C4-2B (cell line): ENCODE measurements around the gene CEP128.

Experiments used
- H3K27ac ChIP-seq: fragments of 450-650 bp; 2 replicates; pipeline ENCODE4 v1.5.1; 2017
- ZFX ChIP-seq: fragments of 450-650 bp; IDR thresholded peaks from 2 replicates; pipeline ENCODE4 v1.6.1; 2017
- TF ChIP-seq, protein P1 (sequence below): fragments of 450-650 bp; conservative IDR thresholded peaks from 2 replicates; pipeline ENCODE4 v1.5.1; 2017; ENCODE audit warnings: mild to moderate bottlenecking

Gene CEP128

DNA sequence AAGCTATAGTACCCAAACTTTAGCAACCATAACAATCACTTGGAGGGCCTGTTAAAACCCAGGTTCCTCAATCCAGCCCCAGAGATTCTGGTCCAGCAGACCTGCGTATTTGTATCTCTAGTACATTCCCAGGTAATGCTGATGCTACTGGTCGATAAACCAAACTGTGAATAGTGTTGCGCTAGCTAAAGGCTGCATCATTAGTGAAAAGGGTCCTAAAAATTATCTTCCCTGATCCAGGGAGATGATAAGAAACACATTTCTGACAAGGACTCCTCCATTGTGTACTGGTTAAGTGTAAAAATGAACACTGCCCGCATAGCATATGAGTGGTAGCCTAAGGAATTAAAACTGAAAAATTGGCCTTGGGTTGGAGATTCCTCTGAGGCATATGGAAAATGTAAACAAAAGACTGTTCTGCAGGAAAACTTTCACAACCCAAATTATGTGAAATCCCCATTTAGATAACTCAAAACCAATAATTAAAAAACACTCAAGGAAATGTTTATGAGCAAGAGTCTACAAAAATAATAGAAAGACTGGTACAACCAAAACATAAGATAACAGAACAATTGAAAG is 322.7 kb downstream of the CEP128 start:
- no peak for TF ChIP-seq ZFX
- TF ChIP-seq, protein P1, sequence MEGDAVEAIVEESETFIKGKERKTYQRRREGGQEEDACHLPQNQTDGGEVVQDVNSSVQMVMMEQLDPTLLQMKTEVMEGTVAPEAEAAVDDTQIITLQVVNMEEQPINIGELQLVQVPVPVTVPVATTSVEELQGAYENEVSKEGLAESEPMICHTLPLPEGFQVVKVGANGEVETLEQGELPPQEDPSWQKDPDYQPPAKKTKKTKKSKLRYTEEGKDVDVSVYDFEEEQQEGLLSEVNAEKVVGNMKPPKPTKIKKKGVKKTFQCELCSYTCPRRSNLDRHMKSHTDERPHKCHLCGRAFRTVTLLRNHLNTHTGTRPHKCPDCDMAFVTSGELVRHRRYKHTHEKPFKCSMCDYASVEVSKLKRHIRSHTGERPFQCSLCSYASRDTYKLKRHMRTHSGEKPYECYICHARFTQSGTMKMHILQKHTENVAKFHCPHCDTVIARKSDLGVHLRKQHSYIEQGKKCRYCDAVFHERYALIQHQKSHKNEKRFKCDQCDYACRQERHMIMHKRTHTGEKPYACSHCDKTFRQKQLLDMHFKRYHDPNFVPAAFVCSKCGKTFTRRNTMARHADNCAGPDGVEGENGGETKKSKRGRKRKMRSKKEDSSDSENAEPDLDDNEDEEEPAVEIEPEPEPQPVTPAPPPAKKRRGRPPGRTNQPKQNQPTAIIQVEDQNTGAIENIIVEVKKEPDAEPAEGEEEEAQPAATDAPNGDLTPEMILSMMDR: no peak
- H3K27ac ChIP-seq: no peak overlapping the region

DNA sequence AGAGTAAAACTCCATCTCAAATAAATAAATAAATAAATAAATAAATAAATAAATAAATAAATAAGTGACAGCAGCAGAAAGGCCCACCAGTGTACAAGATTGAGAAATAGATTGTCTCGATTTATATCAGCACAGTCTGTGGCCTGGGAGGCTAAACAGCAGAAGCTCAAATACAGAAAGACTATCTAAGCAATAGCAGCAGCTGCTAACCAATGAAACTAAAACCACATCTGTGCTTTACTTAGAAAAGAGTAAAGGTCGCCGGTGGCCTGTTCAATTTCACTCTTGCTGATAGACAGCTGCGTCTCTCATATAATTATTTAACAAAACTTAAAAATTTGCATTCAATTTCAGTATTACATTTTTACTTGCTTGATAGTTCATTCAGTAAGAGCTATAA is 325.7 kb downstream of the CEP128 start:
- H3K27ac ChIP-seq: no peak overlapping the region
- TF ChIP-seq, protein P1: no peak
- TF ChIP-seq ZFX: no peak

DNA sequence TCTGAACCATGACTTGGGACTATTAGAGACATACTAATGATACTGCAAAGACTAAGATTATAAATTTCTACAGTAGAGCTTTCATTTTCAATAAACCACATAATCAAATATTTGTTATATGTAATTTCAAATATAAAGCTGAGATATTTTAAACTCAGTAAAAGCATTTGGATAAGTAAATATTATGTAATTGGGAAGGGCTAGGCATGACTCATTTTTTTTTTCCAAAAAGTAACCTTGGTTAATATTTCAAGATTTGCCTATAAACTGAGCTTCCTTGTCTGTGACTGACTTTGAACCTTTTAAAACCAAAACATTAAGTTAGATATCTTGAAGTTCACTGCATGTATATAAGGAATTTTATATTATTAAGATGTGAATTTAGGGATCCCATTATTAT is 332.5 kb downstream of the CEP128 start:
- no peak for TF ChIP-seq ZFX
- TF ChIP-seq, protein P1: no peak
- H3K27ac ChIP-seq: no peak overlapping the region

DNA sequence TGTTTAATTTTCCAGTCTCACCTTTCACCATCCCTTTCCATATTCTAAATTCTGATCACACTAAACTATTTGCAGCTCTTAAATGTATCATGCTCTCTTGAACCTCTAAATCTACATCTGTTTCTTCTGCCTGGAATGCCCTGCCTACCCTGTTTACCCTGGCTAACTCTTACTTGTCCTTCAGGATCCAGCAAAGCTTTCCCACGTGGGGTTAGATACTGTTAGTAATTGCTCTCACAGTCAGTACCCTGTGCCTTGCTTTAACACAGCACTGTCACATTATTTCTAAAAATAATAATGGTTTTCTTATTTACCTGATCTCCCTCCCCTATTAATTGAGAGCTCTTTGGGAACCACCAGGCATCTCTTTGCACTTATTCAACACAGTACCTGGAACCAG is 333.0 kb downstream of the CEP128 start:
- no peak for TF ChIP-seq ZFX
- TF ChIP-seq, protein P1: no peak
- no peak overlapping the region for H3K27ac ChIP-seq

DNA sequence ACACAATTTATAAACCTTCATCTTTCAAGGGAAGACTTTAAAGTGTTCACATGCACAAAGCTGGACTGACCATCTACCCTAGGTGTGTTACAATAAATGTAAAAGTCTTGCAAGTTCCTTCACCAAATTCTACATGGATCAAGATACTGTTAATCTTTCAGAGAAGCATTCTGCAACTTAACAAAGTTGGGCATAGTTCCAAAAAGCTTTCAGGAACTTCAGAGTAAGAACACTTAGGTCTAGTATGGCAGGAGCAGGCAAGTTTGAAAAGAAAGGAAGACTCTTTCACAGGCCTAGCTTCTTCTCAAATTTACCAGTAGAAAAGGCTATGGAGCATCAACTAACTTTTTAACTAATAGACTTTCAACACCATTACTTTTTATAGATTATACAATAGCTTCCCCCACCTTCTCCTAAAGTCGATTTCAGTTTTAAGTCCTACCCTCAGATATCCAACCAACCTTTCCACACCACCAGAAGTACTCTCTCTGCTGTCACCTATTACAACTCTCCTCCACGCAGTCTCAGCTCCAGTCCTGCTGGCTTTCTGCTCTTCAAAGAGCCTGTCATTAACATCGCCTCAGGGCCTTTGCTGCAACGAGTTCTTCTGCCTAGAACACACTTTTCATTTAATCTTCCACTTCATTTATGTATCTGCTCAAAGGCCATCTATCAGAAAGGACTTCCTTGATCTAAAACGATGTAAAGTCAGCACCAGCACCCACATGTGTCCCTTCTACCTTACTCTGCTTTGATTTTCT is 333.9 kb downstream of the CEP128 start:
- no peak overlapping the region for H3K27ac ChIP-seq

DNA sequence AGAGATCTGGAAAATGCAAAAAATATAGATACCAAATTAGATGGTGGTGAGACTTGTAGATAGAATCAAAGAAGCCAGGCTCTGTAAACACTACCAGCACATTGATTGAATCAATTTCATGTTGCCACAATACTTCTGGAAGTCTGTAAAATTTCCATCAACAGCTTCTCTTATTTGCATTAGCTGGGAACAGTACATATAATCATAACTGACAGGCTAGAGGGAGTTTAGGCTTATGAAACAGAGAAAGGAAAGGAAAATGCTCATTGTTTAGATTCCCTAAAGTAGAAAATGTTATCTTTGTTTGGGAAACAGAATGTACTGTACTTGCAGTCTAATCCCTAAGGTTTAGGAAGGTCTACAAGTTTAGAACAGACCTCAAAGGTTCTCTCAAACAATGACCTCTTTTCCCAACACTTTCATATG is 335.2 kb downstream of the CEP128 start:
- no peak overlapping the region for H3K27ac ChIP-seq
- TF ChIP-seq, protein P1: no peak
- no peak for TF ChIP-seq ZFX

More for the DNA sequence above, 333.9 kb downstream of the CEP128 start:
- TF ChIP-seq, protein P1: no peak
- no peak for TF ChIP-seq ZFX

DNA sequence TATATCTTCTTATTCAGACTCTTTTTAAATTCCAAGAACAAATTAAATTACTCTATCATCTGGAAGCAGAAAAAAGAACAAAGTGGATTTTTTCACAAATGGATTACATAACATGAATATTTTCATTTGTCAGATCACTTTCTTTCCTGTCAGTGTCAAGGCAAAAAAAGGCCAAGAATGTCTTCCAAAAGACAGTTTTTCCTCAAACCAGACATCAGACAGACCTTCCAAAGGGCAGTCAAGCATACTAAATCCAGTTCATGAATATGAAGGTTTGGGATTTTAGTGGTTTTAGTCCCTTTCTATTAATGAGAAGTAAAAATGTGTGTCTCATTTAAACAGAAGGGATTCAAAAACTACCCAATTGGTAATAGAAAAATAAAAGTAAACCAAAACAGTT is 336.0 kb downstream of the CEP128 start:
- no peak overlapping the region for H3K27ac ChIP-seq
- TF ChIP-seq ZFX: no peak
- TF ChIP-seq, protein P1: no peak
